Measurements from ENCODE around the gene PLN.

DNA sequence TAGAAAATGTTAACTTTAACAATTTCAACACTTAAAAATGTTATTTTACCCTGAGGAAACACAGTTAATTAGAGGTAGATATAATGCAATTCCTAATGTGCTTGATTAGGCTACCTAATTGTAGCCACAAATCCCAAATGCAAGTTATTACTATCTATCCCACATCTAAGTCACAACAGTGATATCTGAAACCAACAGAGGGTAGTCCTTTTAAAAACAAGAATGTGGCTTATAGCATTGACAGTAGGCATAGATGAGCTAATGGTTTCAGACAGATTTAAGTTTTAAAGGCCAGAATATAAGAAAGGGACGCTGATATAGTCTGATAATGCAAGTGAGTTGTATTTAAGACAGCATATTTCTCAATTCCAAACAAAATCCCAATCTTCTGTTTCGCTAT lies 23.0 kb downstream of the PLN start:
- TF ChIP-seq, protein P1, sequence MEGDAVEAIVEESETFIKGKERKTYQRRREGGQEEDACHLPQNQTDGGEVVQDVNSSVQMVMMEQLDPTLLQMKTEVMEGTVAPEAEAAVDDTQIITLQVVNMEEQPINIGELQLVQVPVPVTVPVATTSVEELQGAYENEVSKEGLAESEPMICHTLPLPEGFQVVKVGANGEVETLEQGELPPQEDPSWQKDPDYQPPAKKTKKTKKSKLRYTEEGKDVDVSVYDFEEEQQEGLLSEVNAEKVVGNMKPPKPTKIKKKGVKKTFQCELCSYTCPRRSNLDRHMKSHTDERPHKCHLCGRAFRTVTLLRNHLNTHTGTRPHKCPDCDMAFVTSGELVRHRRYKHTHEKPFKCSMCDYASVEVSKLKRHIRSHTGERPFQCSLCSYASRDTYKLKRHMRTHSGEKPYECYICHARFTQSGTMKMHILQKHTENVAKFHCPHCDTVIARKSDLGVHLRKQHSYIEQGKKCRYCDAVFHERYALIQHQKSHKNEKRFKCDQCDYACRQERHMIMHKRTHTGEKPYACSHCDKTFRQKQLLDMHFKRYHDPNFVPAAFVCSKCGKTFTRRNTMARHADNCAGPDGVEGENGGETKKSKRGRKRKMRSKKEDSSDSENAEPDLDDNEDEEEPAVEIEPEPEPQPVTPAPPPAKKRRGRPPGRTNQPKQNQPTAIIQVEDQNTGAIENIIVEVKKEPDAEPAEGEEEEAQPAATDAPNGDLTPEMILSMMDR (IDR thresholded peaks at IDR 0.05; ENCODE audit: low read depth, low read length, poor library complexity, severe bottlenecking) = no peak
- TF ChIP-seq EZH2phosphoT487 (IDR thresholded peaks at IDR 0.05; ENCODE audit: borderline replicate concordance, low read length) = no peak

Data from DOHH2 (cell line).